ENCODE results near the gene MICU1. TPM values are rescaled to one million over a fixed set of nuclear protein-coding genes. Genes with fewer than 3 reads are reported as not detected.

The MICU1 gene
- total and polyA plus RNA-seq, 3 donors from 2014 or later: 34.7 to 42.7 (median 38.9) TPM

DNA sequence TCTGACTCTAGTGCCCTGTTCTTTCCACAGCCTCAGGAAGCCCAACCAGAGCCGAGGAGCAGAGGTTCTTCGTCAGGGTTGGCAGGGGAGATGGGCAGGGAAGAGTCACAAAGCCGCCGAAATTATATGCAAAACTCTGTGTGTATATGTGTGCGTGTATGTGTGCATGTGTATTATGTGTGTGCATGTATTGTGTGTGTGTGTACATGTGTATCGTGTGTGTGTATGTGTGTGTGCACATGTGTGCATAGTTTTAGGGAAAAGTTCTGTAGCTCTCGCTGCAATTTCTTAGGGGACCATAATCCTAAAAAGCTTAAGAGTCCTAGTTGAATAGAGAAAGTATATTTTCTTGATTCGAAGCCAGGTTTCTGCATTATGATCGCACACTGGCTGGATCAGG is 288.2 kb downstream of the MICU1 start:
- no peak for TF ChIP-seq POLR2A (IDR thresholded peaks at IDR 0.05)
- TF ChIP-seq, protein P1, sequence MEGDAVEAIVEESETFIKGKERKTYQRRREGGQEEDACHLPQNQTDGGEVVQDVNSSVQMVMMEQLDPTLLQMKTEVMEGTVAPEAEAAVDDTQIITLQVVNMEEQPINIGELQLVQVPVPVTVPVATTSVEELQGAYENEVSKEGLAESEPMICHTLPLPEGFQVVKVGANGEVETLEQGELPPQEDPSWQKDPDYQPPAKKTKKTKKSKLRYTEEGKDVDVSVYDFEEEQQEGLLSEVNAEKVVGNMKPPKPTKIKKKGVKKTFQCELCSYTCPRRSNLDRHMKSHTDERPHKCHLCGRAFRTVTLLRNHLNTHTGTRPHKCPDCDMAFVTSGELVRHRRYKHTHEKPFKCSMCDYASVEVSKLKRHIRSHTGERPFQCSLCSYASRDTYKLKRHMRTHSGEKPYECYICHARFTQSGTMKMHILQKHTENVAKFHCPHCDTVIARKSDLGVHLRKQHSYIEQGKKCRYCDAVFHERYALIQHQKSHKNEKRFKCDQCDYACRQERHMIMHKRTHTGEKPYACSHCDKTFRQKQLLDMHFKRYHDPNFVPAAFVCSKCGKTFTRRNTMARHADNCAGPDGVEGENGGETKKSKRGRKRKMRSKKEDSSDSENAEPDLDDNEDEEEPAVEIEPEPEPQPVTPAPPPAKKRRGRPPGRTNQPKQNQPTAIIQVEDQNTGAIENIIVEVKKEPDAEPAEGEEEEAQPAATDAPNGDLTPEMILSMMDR (IDR thresholded peaks at IDR 0.05): no peak
- peak overlapping the region in 1 of 2 donors; percentile 84 for H3K27ac ChIP-seq
- peaks cover 50% of the 10 kb centered on the region for H3K4me1 ChIP-seq
- H3K9me3 ChIP-seq: no peaks in the 10 kb centered on the region
- no peaks in the 10 kb centered on the region for H3K36me3 ChIP-seq (ENCODE audit: low read depth, missing control alignments)
- 84 to 85% methylated on average over 9 of the region's 9 CpGs for WGBS, 2 donors
- DNase-seq: no peak
- no peak overlapping the region for H3K4me3 ChIP-seq
- no peaks in the 10 kb centered on the region for H3K27me3 ChIP-seq
- intact Hi-C loops (cut with DNase I; ENCODE audit: low total_unique reads): loop anchor here (10.0 kb wide), 4 partner anchors 63 to 443 kb away; partner anchors contain the start of genes CHST3 and DDIT4

DNA sequence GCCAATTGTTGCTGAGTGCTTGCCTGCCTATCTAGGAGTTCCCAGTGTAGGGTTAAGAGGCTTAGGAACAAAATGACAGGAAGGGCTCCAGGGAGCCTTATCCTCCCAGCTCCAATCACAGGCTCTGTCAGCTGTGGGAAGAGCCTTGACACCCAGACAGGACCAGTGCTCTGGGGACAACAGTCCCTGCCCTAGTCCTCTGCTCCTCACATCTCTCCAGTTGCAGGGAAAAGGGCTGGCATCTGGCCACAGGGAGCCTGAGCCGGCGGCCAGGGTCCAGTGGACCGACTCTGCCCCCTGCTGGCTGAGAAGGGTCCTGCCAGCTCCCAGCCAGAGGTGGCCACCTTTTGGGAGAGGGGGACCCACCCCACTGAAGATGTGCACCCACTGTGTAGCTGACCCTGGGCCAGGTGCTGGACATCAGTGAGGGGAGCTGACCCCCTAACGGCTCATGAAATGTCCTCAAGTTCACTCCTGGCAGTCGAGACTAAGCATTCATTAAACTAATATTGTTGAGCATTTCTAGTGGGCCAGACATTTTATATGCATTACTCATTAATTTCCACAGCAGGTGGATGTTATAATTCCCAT is 288.7 kb downstream of the MICU1 start:
- no peaks in the 10 kb centered on the region for H3K27me3 ChIP-seq
- H3K4me3 ChIP-seq: no peak overlapping the region
- 30 to 83% methylated on average over 2 to 5 of the region's 5 CpGs for WGBS, 2 donors
- H3K27ac ChIP-seq: peak overlapping the region; percentile 79 to 84
- no peaks in the 10 kb centered on the region for H3K36me3 ChIP-seq (ENCODE audit: low read depth, missing control alignments)
- H3K9me3 ChIP-seq: no peaks in the 10 kb centered on the region
- peaks cover 56% of the 10 kb centered on the region for H3K4me1 ChIP-seq
- DNase-seq: peak; percentile 92
- intact Hi-C loops (cut with DNase I; ENCODE audit: low total_unique reads): loop anchor here (10.0 kb wide), 4 partner anchors 62 to 442 kb away; partner anchors contain the start of genes CHST3 and DDIT4
- TF ChIP-seq, protein P1 (IDR thresholded peaks at IDR 0.05): peak; percentile 95 to 98 (median 97)
- no peak for TF ChIP-seq POLR2A (IDR thresholded peaks at IDR 0.05)

DNA sequence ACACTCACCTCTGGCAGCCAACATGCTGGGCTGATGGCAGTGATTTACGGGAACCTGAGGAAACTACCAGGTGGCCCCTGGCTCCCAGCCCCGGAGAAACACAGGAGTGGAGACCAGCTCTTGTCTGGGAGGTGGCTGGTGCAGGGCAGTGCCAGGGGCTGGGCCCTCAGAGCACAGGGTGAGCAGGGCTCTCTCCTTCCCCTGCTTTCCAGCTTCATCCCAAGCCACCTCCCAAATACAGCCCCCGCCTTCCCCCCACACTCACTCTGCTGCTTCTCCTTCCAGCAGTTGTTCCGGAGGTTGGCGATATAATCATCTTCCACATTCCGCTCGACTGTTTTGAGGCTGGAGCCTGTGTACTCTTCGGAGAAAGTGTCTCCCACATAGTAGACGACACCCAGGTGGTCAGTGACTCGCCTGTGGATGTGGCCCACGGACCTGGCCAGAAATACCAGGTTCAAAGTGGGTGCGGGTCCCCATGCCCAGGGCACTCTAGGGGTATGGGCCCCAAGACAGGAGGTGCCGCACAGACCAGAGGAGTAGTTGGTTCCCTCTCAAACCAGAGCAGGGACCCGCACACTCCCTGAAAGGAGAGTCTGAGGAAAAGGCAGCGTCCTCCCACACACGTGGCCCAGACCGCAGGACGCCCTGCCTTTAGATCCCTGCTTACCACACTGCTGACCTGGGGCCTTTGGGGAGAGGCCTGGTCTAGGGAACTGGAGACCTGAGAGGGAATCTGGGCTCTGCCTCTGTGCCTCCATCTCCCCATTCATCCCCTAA is 289.4 kb downstream of the MICU1 start:
- peaks cover 63% of the 10 kb centered on the region for H3K4me1 ChIP-seq
- TF ChIP-seq, protein P1 (IDR thresholded peaks at IDR 0.05): no peak
- TF ChIP-seq POLR2A (IDR thresholded peaks at IDR 0.05): no peak
- peak; percentile 51 for DNase-seq
- H3K4me3 ChIP-seq: no peak overlapping the region
- H3K27ac ChIP-seq: peak overlapping the region; percentile 79 to 84
- no peaks in the 10 kb centered on the region for H3K36me3 ChIP-seq (ENCODE audit: low read depth, missing control alignments)
- intact Hi-C loops (cut with DNase I; ENCODE audit: low total_unique reads): loop anchor here (10.0 kb wide), 4 partner anchors 62 to 442 kb away; partner anchors contain the start of genes CHST3 and DDIT4
- no peaks in the 10 kb centered on the region for H3K27me3 ChIP-seq
- 39 to 41% methylated on average over 18 of the region's 18 CpGs for WGBS, 2 donors
- H3K9me3 ChIP-seq: no peaks in the 10 kb centered on the region

DNA sequence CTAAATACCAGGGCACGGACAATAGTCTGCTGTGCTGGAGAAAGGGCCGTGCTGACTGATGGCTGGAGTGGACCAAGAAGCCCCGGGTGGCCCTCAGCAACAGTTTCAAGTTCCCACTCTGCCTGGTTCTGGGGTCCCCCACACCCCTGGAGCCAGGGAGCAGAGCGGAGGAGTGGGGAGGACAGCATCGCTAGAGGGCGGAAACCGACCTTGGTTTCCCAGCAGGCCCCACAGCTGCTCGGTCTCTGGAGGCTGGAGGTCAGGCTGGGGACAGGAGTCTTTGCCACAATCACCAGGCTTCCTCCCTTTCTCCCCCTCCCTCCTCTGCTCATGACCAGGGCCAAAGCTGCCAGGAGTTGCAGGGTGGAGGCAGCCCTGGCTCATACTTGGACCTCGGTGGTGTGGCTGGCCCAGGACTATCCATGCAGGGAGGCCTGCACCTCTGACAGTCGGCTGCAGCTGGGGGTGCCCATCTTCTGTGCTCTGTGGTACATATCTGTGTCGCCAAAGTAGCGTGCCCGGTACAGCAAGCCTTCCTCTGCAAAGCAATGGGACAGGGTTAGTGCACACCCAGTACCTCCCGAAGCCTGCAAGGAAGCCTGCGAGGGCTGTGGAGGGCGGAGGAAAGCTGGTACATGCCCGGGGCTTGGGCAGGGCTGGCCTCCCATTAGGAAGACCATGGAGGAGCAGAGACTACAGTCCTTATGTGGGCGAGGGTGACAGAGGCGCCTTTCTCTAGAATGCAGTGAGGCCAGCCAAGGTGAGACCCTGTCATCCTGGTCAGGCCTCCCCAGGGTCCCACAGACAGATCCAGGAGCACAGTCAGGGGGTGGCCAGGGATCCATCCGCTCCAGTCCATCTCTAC is 290.3 kb downstream of the MICU1 start:
- Histone ChIP-seq H3K36me3 (ENCODE audit: low read depth, missing control alignments) (no peaks in the 10 kb centered on the region), H3K27ac (peak overlapping the region; percentile 79 to 84), H3K4me1 (peaks cover 69% of the 10 kb centered on the region), H3K9me3 (no peaks in the 10 kb centered on the region), H3K4me3 (no peak overlapping the region), H3K27me3 (no peaks in the 10 kb centered on the region)
- no peak for TF ChIP-seq POLR2A (IDR thresholded peaks at IDR 0.05)
- TF ChIP-seq, protein P1 (IDR thresholded peaks at IDR 0.05): peak in 2 of 3 experiments; percentile 3 to 8
- DNase-seq: peak; percentile 87
- intact Hi-C loops (cut with DNase I; ENCODE audit: low total_unique reads): loop anchor here (10.0 kb wide), 4 partner anchors 61 to 441 kb away; partner anchors contain the start of genes CHST3 and DDIT4
- 0 to 31% methylated on average over 1 to 19 of the region's 20 CpGs for WGBS, 2 donors
